Stimulated activated CD8-positive, alpha-beta memory T cell treated with anti-CD3 and anti-CD28 coated beads, Interleukin-7, amount 100 ng/mL, for 24 hours (primary cell): ENCODE measurements around the gene PLPP1.

Source experiments
- DNase-seq: peaks from one replicate; pipeline ENCODE4 v3.0.0-alpha.2; 2020; ENCODE audit warnings: low read depth

The PLPP1 gene

DNA sequence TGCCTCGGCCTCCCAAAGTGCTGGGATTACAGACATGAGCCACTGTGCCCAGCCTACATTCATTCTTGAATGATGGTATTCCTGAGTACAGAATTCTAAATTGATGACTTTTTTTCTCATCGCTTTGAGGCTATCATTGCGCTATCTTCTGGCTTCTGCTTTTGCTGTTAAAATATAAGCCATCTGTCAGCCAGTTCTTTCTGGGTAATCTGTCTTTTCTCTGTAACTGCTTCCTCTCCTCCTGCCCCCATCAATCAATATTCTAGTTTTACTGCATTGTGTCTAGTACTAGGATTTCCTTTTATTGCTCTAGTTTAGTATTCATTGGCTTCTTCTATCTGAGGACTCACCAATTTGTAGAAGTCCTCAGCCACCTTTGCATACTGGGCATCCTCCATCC lies 89.0 kb downstream of the PLPP1 start:
- DNase-seq: no peak

GRCh38 chr5:55441954-55442353 lies 92.8 kb downstream of the PLPP1 start:
- no peak for DNase-seq

DNA sequence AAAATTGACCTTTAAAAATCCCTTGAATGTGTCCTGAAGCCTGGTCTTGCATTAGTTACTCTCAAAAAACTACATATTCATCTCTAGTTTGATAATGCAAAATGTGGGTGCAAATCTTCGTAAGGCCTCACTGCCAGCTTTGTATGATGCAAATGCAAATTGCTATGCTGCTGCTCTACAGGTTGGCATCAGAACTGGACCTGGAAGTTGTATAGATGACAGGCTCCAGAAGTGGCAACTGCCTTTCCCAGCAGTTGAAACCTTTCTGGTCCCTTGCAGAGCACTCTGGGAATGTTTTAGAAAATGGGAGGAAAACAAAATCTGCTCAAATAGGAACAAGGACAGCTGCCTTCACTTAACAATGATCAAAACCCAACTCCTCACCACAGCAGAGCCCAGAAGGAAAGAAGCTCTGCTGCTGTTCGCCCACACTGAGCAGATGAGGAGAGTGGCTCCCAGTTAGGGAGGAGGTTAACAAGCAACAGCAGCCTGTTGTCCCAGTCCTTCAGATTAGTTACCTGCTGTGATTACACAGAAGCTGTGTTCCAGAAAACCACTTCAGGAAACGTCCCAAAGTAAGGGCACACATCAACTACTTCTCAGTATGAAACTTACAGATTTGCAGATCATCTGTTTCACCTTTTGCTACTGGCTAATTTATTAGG lies 93.5 kb downstream of the PLPP1 start:
- DNase-seq: no peak

DNA sequence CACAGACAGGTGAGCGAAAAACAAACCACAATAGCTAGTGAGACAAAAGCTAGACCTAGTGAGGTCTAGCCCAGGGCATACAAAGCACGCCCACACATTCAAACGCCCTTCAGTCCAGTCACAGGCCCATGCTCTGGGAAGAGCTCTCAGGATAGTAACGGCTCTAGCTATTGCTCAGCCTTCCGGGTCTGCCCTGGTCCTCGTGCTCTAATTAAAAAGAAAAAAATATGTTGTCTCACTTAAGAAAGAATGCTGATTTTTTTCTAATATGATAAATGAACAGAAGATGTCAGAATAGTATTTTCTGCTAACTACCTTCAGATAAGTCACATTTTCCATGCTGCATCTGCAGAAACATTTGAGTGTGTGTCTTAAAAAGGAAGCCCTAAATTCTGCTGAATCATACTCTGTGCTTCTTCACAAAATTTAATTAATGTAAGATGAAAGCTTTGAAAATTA lies 94.5 kb downstream of the PLPP1 start:
- DNase-seq: no peak

DNA sequence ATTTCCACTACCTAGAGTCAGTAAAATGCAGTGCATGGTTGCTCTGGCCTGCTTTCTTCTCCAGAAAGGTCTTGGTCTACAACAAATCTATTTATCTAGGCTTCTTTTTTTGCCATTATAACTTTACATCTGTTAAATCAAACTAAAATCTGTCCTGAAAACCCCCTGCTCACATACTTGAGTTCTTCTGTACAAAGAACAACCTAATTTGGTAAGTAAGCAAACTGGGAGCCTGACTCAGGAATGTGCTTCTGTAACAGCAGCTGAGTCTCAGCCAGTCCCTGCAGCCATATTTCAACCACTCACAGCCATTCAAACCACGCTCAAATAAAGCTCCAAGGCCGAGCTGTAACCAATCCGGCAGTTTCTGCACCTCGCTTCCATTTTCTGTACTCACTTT lies 95.8 kb downstream of the PLPP1 start:
- DNase-seq: no peak

DNA sequence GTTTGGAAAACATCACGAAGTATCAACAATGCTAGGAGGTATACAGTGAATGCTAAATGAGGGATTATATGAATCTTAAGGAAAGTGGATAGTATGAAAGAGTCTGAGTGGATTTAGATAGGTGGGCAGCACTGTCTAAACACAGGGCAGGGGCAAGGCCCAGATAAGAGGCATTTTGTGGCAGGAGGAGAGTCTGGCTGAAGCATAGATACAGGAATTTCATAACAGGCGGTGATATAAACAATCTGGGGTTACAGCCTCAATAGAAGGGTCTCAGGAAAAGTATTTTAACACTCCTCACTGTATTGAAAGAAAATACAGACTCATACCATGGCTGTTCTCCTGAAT lies 96.9 kb downstream of the PLPP1 start:
- no peak for DNase-seq

- DNase-seq: no peak
These were observed 97.3 kb downstream of the PLPP1 start for GRCh38 chr5:55437452-55437851.

DNA sequence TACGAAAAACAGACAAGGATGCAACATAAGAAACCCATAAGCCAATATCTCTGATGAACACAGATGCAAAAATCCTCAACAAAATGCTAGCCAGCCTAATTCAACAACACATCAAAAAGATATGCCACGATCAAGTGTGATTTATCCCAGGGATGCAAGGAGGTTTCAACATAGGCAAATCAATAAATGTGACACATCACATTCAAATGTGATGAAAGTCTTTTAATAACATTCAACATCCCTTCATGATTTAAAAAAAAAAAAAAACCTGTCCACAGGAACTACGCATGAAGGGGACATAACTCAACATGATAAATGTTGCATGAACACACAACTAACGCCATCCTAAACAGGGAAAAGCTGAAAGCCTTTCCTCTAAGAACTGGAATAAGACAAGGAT lies 102.2 kb downstream of the PLPP1 start:
- no peak for DNase-seq

DNA sequence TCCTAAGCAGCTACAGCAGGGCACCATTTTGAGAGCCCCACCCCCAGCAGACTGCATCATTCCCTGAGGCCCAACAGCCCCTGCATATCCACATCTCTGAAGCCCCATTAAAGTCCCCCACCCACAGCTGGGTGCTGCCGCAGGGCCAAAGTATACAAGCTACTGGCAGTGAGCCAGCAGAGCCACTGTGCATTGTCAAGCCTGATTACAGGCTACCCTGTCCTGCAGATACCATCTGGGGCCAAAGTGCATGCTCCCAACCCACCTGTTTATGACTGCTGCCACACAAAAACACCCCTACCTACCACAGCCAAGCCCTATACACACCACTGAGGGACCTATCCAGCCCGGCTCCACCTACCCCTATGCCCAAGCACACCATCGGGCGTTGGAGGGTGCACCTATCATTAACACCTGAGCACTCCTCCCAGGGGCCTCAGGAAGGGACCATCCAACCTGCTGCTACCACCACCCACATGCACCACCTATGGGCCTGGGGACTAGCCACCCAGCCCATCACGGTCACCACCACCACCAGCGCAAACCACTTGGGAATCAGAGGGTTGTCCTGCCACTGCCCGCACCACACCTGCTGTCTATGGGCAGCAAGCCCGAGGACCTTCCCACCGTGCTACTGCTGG lies 105.0 kb downstream of the PLPP1 start:
- no peak for DNase-seq

DNA sequence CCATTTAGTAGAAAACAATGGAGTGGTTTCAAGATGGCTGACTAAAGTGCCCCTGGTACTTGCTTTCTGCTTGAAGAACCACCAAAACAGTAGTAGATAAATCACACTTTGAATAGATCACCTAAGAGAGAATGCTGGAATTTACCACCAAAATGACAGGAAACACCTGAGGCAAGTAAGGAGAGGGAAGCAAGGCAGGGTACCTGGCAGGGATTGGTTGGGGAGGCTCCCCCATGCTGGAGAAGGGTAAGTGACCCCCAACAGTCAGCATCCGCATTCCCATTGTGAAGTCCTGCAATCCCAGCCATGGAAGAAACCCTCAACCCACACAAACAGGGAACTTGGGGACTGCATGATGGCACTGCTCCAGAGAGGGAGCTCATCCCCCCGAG lies 105.5 kb downstream of the PLPP1 start:
- no peak for DNase-seq

GRCh38 chr5:55427157-55427556 lies 107.6 kb downstream of the PLPP1 start:
- DNase-seq: no peak

DNA sequence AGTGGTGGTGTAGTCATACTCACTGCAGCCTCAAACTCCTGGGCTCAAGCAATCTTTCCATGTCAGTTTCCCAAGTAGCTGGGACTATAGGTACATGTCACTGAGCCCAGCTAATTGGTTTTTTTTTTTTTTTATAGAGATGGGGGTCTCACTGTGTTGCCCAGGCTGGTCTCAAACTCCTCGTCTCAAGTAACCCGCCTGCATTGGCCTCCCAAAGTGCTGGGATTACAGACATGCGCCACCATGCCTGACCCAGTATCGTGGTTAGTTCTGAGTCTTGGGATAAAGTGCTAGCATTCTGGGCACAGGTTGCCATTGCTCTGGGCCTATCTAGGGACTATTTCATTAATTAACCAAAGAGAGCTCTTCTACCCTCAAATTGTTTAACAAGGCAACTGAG lies 108.3 kb downstream of the PLPP1 start:
- DNase-seq: no peak

DNA sequence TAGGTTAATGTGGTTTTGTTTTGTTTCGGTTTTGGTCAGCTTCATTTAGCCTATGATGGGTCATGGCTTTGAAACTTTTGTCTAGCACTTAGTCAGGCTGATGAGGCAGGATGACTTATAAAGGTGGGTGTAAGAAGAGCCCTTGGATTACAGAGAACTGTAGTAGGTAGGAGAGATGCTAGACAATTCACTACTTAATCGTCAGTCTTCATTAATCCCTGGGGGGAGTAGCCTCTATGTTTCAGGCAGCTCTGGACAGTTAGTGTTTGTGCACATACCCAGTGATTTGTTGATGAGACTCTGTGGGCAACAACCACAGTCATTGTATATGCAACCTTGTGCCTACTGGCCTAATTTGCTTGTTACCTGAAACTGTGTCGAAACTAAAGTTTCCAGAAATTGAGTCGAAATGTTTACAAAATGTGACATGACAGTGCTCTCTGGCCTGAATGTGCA lies 113.7 kb downstream of the PLPP1 start:
- DNase-seq: no peak

DNA sequence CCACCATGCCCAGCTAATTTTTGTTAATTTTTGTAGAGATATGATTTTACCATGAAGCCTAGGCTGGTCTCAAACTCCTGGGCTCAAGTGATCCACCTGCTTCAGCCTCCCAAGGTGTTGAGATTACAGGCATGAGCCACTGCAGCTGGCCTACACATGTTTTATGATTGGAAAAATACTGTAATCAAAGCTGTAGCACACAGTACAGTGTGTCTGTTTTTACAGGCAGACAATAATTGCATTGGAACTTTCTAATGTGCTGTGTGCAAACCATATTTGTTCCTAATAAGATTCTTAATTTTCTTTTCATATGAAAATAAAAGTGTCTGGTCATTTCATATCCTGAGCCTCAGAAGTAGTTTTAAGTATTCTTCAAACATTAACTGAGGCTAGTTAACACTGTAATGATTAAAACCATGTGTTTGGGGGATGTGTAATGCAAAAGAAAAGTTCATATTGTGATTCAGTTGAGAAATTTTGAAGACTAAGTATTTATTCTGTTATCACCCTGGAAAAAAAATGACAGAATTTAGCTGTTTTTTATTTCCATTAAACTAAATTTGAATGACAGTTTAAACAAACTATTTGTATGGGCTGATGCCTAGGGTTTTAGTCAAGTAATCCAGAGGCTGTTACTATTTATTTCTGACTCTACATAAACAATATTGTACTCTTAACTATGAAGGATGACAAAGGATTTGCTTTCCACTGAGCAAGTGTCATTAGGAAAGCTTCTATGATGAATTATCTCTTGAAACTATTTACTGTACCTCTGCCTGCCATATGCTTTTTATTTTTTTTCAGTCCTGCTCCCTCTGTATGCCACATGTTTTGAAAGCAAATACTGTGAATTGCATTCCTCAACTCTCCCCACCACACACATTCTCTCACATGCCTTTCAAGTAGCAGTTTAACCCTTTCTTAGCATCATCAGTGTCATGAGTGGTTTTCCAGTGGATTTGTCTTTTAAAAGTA lies 115.5 kb downstream of the PLPP1 start:
- no peak for DNase-seq

DNA sequence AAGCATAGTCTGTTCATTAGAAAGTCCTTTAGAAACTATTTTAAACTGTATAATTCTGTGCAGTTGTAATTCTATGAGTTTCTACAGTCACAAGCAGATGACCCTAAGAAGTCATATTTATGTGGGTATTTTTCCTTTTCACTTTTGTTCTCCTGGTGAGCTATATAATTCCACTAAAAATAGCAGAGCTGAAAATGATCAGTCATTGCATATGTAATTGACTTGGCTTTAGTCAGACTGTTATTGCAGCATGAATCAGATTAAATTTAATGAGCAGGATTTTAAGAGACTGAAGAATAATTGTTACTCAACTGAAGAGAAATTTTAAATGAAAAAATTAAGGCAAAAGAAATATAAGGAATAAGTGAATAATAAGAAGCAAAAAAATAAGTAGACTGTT lies 118.5 kb downstream of the PLPP1 start:
- DNase-seq: no peak

GRCh38 chr5:55415071-55415470 lies 119.7 kb downstream of the PLPP1 start:
- DNase-seq: no peak

GRCh38 chr5:55413644-55414043 lies 121.1 kb downstream of the PLPP1 start:
- DNase-seq: no peak

- DNase-seq: no peak
These were observed 122.9 kb downstream of the PLPP1 start for GRCh38 chr5:55411876-55412275.

DNA sequence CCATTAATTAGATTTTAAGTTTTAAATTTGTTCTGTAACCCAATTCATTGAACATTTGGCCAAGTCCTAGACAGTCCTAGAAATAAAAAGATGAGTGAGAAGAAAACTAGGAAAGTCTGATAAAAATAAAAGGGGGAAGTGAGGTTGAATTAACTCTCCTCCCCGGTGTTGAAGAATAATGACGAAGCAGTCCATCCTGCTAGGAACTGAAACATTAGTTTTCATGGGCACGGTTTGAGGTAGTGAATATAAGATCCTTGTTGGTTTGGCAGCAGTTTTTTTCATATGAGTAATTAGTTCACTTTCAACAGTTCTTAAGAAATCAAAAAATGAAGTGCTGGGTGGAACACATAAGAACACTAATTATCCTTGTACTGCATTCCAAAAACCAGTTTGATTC lies 123.9 kb downstream of the PLPP1 start:
- no peak for DNase-seq

GRCh38 chr5:55409775-55410174 lies 125.0 kb downstream of the PLPP1 start:
- DNase-seq: no peak

DNA sequence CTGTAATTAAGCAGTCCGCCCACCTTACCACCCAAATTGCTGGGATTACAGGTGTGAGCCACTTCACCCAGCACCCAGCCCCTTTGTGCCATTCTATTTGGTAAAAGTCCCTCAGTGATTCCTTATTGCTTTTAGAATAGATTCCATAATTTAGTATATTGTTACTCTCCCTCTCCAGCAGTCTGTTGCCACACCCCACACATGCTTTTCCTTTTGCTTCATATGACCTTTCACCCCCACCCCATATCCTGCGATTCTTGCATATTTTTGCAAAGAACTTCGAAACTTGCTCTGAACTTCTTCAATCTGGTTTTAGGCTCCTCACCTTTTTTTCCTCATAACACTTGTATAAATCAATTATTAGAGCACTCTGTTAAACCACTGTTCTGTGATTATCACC lies 126.8 kb downstream of the PLPP1 start:
- DNase-seq: no peak

DNA sequence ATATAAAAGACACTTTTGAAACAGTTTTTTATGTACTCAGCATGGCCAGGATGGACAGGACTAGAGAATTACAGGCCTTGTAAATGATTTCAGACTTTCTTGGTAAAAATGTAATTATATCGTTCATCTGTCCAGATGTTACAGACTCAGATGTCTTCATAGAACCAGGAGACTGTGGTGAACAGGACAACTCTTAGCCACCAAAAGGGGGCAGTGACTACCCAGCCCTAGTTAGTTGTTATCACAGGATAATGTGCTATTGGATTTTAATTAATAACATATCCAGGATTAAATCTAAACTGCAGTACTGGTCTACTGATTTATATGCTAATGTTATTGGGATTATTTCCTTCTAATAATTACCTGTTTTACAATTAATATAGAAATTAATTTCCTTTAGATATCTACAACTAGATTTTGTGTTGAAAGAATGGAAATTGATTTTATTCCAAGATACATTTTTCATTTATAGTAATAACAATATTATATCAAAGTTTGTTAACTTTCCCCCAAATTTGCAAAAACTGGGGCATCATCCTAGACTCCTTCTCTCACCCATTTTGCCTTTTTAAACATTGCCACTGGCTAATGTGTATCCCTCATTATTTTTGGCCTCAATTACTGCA lies 127.6 kb downstream of the PLPP1 start:
- DNase-seq: no peak
